ENCODE results near the gene LIPC.

GRCh38 chr15:58584789-58585461, 153.1 kb downstream of the LIPC start:
- TF ChIP-seq CTCF (IDR thresholded peaks at IDR 0.05) (no peak), ZFX (IDR thresholded peaks at IDR 0.05; ENCODE audit: borderline replicate concordance) (no peak)
